Karpas-422 (cell line): ENCODE results near the gene EDARADD. TPM values are rescaled to one million over a fixed set of nuclear protein-coding genes. Genes with fewer than 3 reads are reported as not detected.
"Not testable (repeated sequence)": the region's sequence is repeated elsewhere in the genome, so short reads cannot be mapped to it uniquely, and the experiment has no call there.

Experiments
- DNase-seq: peaks from one replicate; pipeline ENCODE4 v3.0.0-alpha.2; 2015
- H2AFZ ChIP-seq: fragments of 200-600 bp; sonication (generic); 2 replicates; pipeline ENCODE4 v1.6.1; 2014; ENCODE audit warnings: antibody characterized with exemption, low read length, mixed read lengths
- H3K27ac ChIP-seq: fragments of 200-600 bp; sonication (generic); 2 replicates; pipeline ENCODE4 v1.5.1; 2014; ENCODE audit warnings: mild to moderate bottlenecking, low read length, moderate library complexity
- H3K27me3 ChIP-seq: fragments of 200-600 bp; sonication (generic); 2 replicates; pipeline ENCODE4 v1.6.1; 2014; ENCODE audit warnings: low read length, mixed read lengths
- H3K36me3 ChIP-seq: fragments of 200-600 bp; sonication (generic); 2 replicates; pipeline ENCODE4 v1.6.1; 2014; ENCODE audit warnings: low read length, mixed read lengths; ENCODE audit not compliant: insufficient read depth
- H3K4me1 ChIP-seq: fragments of 200-600 bp; sonication (generic); 2 replicates; pipeline ENCODE4 v1.6.1; 2014; ENCODE audit warnings: mild to moderate bottlenecking, low read length, mixed read lengths
- H3K4me2 ChIP-seq: fragments of 200-600 bp; sonication (generic); 2 replicates; pipeline ENCODE4 v1.6.1; 2014; ENCODE audit warnings: low read length, low read depth, mild to moderate bottlenecking; ENCODE audit not compliant: poor library complexity, severe bottlenecking
- H3K4me3 ChIP-seq: fragments of 200-600 bp; sonication (generic); 2 replicates; pipeline ENCODE4 v1.5.1; 2014; ENCODE audit warnings: mild to moderate bottlenecking, antibody characterized with exemption, low read length, mixed read lengths
- H3K79me2 ChIP-seq: fragments of 200-600 bp; sonication (generic); 2 replicates; pipeline ENCODE4 v1.6.1; 2014; ENCODE audit warnings: mild to moderate bottlenecking, low read length, mixed read lengths
- H3K9ac ChIP-seq: fragments of 200-600 bp; sonication (generic); 2 replicates; pipeline ENCODE4 v1.6.0; 2014; ENCODE audit warnings: low read length
- H3K9me2 ChIP-seq: fragments of 200-600 bp; sonication (generic), shearing (Covaris generic); replicated peaks from 2 replicates; pipeline ENCODE4 v1.6.0; 2014; ENCODE audit warnings: mild to moderate bottlenecking, low read length, moderate library complexity; ENCODE audit not compliant: insufficient read depth
- H3K9me3 ChIP-seq: fragments of 300-700, 200-600 bp; sonication (generic); 2 replicates; pipeline ENCODE4 v1.6.1; 2014; ENCODE audit warnings: low read length, mixed read lengths
- H4K20me1 ChIP-seq: fragments of 200-600 bp; sonication (generic); 2 replicates; pipeline ENCODE4 v1.6.1; 2014; ENCODE audit warnings: mild to moderate bottlenecking, antibody characterized with exemption, low read length, low read depth; ENCODE audit not compliant: insufficient read depth
- total RNA-seq: library from RNA; depleted of rRNA; stranded (reverse); fragments of >200 nt; shearing (Covaris generic); gene quantifications from 2 replicates; pipeline ENCODE4 v1.2.3, GENCODE V29; 2014; ENCODE audit warnings: low replicate concordance

Gene EDARADD
- total RNA-seq, 1 experiment from 2014 or later = not detected

DNA sequence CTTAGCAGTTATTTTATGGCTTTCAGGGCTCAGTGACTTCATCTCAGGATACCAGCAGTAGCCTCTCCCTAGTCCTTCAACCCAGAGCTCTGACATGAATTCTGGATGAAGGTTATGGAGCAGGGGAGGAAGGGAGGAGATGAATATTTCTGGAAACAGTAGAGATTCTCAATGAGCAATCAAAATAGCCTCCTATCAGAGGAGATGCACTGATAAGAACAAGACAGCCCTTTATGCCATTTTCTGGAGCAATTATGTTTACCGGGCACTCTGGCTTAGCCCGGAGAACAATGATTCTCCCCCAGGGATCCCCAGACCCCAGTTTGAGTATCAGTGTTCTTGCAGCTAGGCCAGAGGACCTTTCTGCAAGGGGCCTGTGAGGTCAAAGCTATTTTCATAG lies 37.9 kb upstream of the EDARADD start:
- H3K27me3 ChIP-seq = no peaks in the 10 kb centered on the region
- H3K9me2 ChIP-seq = no peaks in the 10 kb centered on the region
- H3K4me3 ChIP-seq = no peak overlapping the region
- H3K27ac ChIP-seq = no peak overlapping the region
- H3K36me3 ChIP-seq = no peaks in the 10 kb centered on the region
- no peaks in the 10 kb centered on the region for H4K20me1 ChIP-seq
- DNase-seq = no peak
- H3K4me2 ChIP-seq = no peak overlapping the region
- H3K9me3 ChIP-seq = no peaks in the 10 kb centered on the region
- H3K9ac ChIP-seq = no peak overlapping the region
- no peaks in the 10 kb centered on the region for H3K4me1 ChIP-seq
- no peaks in the 10 kb centered on the region for H3K79me2 ChIP-seq
- no peak overlapping the region for H2AFZ ChIP-seq

DNA sequence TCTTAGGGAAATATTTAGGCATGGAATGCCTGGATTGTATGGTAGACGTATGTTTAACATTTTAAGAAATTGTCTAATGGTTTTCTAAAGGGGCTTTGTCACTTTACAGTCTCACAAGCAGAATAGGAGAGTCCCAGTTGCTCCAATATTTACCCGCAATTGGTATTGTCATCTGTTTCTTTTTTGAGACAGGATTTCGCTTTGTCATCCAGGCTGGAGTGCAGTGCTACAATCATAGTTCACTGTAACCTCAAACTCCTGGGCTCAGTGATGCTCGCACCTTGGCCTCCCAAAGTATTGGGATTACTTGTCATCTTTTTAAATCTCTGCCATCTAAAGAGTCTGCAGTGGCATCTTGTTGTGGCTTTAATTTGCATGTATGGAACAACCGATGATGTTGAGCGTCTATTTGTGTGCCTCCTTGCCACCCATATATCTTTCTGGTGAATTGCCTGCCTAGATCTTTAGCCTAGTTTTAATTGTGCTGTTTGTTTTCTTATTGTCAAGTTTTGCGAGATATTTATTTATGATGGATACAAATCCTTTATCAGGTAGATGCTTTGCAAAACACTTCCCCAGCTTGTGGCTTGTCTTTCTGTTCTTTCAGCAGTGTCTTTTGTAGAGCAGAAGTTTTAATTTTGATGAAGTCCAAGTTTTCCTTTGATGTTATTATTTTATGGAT lies 32.0 kb upstream of the EDARADD start:
- no peak overlapping the region for H3K4me3 ChIP-seq
- H3K36me3 ChIP-seq = no peaks in the 10 kb centered on the region
- no peaks in the 10 kb centered on the region for H3K9me2 ChIP-seq
- no peak overlapping the region for H3K4me2 ChIP-seq
- H3K4me1 ChIP-seq = no peaks in the 10 kb centered on the region
- no peak for DNase-seq
- no peaks in the 10 kb centered on the region for H4K20me1 ChIP-seq
- no peaks in the 10 kb centered on the region for H3K79me2 ChIP-seq
- no peaks in the 10 kb centered on the region for H3K9me3 ChIP-seq
- no peaks in the 10 kb centered on the region for H3K27me3 ChIP-seq
- H3K9ac ChIP-seq = no peak overlapping the region
- H2AFZ ChIP-seq = no peak overlapping the region
- H3K27ac ChIP-seq = no peak overlapping the region

DNA sequence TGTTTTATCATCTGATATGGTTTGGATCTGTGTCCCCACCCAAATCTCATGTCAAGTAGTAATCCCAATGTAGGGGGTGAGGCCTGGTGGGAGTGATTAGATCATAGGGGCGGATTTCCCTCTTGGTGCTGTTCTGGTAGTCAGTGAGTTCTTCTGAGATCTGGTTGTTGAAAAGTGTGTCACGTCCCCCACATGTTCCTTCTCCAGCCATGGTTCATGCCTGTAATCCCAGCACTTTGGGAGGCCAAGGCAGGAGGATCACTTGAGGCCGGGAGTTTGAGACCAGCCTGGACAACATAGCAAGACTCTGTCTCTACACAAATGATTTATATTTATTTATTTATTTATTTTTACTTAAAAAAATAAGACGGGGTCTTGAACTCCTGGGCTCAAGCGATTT lies 30.8 kb upstream of the EDARADD start:
- Histone ChIP-seq H2AFZ (no peak overlapping the region), H3K27ac (no peak overlapping the region), H3K4me2 (no peak overlapping the region)

DNA sequence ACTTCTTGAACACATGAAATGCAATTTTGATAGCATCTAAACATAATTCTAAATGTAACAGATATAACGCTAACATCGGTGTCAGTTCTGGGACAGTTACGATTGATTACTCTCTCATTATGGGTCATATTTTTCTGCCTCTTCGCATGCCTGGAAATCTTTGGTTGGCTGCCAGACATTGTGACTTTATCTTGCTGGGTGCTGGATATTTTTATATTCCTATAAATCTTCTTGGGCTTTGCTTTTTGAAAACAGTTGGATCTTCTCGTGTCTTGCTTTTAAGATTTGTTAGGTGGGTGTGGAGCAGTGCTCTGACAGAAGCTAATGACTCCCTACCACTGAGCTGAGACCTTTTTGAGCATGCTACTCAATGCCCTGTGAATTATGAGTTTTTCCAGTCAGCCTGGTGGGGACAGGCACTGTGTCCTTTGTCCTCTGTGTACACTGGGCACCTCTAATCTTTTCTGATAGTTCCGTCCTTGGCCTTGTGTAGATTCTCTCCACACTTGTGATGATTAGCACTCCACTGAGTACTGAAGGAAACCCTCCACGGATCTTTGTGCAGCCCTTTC lies 28.0 kb upstream of the EDARADD start:
- H4K20me1 ChIP-seq = no peaks in the 10 kb centered on the region
- no peak overlapping the region for H3K4me2 ChIP-seq
- H3K4me3 ChIP-seq = no peak overlapping the region
- no peak for DNase-seq
- H3K4me1 ChIP-seq = no peaks in the 10 kb centered on the region
- no peak overlapping the region for H3K9ac ChIP-seq
- H3K9me2 ChIP-seq = no peaks in the 10 kb centered on the region
- H3K9me3 ChIP-seq = no peaks in the 10 kb centered on the region
- no peaks in the 10 kb centered on the region for H3K27me3 ChIP-seq
- H2AFZ ChIP-seq = no peak overlapping the region
- H3K36me3 ChIP-seq = no peaks in the 10 kb centered on the region
- H3K79me2 ChIP-seq = no peaks in the 10 kb centered on the region
- no peak overlapping the region for H3K27ac ChIP-seq

More for the DNA sequence above, 30.8 kb upstream of the EDARADD start:
- no peaks in the 10 kb centered on the region for H3K9me3 ChIP-seq
- H3K9ac ChIP-seq = no peak overlapping the region
- no peaks in the 10 kb centered on the region for H4K20me1 ChIP-seq
- H3K79me2 ChIP-seq = no peaks in the 10 kb centered on the region
- DNase-seq = no peak
- H3K4me3 ChIP-seq = no peak overlapping the region
- no peaks in the 10 kb centered on the region for H3K9me2 ChIP-seq
- no peaks in the 10 kb centered on the region for H3K27me3 ChIP-seq
- no peaks in the 10 kb centered on the region for H3K36me3 ChIP-seq
- no peaks in the 10 kb centered on the region for H3K4me1 ChIP-seq

DNA sequence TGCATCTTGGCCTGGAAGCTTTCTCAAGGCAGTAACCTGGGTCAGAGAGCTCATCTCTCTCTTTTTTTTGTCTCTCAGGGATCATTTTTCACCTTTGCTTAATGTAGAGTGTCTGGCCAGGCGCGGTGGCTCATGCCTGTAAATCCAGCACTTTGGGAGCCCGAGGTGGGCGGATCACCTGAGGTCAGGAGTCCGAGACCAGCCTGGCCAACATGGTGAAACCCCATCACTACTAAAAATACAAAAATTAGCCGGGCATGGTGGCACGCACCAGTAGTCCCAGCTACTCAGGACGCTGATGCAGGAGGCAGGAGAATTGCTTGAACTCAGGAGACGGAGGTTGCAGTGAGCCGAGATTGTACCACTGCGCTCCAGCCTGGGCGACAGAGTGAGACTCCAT lies 27.4 kb upstream of the EDARADD start:
- H3K27ac ChIP-seq, DNase-seq, H3K27me3 ChIP-seq, H3K9me2 ChIP-seq, H3K4me2 ChIP-seq, H3K4me1 ChIP-seq, H3K4me3 ChIP-seq, H4K20me1 ChIP-seq, H2AFZ ChIP-seq, H3K9me3 ChIP-seq, H3K36me3 ChIP-seq, H3K9ac ChIP-seq, H3K79me2 ChIP-seq: not testable (repeated sequence)

DNA sequence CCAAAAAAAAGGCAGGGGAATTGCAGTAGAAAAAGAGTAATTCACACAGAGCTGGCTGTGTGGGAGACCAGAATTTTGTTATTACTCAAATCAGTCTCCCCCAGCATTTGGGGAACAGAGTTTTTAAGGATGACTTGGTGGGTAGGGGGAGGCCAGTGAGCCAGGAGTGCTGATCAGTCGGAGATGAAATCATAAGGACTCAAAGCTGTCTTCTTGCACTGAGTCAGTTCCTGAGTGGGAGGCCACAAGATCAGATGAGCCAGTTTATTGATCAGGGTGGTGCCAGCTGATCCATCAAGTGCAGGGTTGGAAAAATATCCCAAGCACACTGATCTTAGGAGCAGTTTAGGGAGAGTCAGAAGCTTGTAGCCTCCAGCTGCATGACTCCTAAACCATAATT lies 23.7 kb upstream of the EDARADD start:
- Histone ChIP-seq H3K4me3 (no peak overlapping the region), H3K4me2 (no peak overlapping the region), H3K9ac (no peak overlapping the region), H3K27me3 (no peaks in the 10 kb centered on the region), H3K79me2 (no peaks in the 10 kb centered on the region), H2AFZ (no peak overlapping the region), H3K9me2 (no peaks in the 10 kb centered on the region), H3K9me3 (no peaks in the 10 kb centered on the region), H4K20me1 (no peaks in the 10 kb centered on the region), H3K36me3 (no peaks in the 10 kb centered on the region), H3K4me1 (no peaks in the 10 kb centered on the region), H3K27ac (no peak overlapping the region)
- DNase-seq = no peak

DNA sequence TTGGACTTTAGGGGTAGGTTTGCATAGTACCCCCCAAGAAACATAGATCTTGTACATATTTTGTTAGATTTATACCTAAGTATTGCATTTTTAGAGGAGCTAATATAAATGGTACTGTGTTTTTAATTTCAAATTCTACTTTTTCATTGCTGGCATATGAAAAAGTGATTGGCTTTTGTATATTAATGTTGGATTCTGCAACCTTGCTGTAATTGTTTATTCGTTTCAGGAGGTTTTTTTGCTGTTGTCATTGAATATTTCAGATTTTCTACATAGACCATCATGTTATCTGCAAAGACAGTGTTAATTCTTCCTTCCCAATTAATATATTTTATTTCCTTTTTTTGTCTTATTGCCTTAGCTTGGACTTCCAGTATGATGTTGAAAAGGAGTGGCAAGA lies 23.0 kb upstream of the EDARADD start:
- H3K27me3 ChIP-seq = no peaks in the 10 kb centered on the region
- H3K4me2 ChIP-seq = no peak overlapping the region

DNA sequence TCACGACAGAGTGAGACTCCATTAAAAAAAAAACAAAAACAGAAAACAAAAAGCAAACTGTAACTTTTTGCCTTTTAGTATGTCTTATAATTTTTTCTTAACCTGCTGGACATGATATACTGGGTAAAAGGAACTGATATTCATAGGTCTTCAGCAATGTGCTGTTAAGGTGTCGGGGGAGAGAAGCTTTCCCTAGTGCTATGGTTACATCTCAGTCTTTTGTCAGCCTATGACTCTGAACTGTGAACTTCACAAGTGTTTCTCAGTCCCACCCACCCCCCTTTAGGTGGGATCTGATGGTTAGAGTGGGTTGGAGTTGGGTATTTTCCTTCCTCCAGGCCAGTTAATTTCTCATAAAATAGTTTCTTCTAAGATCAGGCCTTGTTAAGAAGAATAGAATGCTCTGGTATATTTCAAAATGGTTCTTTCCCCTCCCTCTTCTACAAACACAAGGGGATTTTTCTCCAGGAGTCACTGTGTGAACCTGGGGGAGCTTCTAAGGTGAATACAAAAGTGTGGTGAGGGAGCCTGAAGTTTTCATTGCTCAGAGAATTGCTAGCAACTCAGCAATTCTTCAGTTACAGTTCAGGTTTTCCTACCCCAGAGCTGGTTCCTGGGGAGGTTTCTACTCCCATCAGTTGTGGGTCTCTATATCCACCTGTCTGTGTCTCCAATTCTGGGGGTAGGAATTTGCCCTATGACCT lies 16.1 kb upstream of the EDARADD start:
- Histone ChIP-seq H3K4me3 (no peak overlapping the region), H3K9ac (no peak overlapping the region), H3K9me2 (no peaks in the 10 kb centered on the region), H3K27ac (no peak overlapping the region), H4K20me1 (no peaks in the 10 kb centered on the region), H2AFZ (no peak overlapping the region), H3K27me3 (no peaks in the 10 kb centered on the region), H3K79me2 (no peaks in the 10 kb centered on the region), H3K36me3 (no peaks in the 10 kb centered on the region), H3K4me2 (no peak overlapping the region), H3K4me1 (no peaks in the 10 kb centered on the region), H3K9me3 (no peaks in the 10 kb centered on the region)
- DNase-seq = no peak

More for the DNA sequence above, 23.0 kb upstream of the EDARADD start:
- H3K9me2 ChIP-seq = no peaks in the 10 kb centered on the region
- no peaks in the 10 kb centered on the region for H3K36me3 ChIP-seq
- no peaks in the 10 kb centered on the region for H3K9me3 ChIP-seq
- H3K4me3 ChIP-seq = no peak overlapping the region
- no peak overlapping the region for H2AFZ ChIP-seq
- no peak overlapping the region for H3K27ac ChIP-seq
- no peaks in the 10 kb centered on the region for H3K79me2 ChIP-seq
- no peak overlapping the region for H3K9ac ChIP-seq
- H4K20me1 ChIP-seq = no peaks in the 10 kb centered on the region
- DNase-seq = no peak
- no peaks in the 10 kb centered on the region for H3K4me1 ChIP-seq
